GM19035 (cell line): Measurements from ENCODE around the gene PACRG.

ENCODE experiments used
- ATAC-seq: cut with Tn5 transposase; IDR thresholded peaks from one replicate; pipeline ENCODE4 v1.9.1; 2021; ENCODE audit not compliant: unreplicated experiment

The PACRG gene

GRCh38 chr6:163127587-163127986, 399.8 kb downstream of the PACRG start:
- no peak for ATAC-seq

- no peak for ATAC-seq
Observed at GRCh38 chr6:163128324-163128723, 400.6 kb downstream of the PACRG start.

GRCh38 chr6:163132050-163132750, 404.4 kb downstream of the PACRG start:
- ATAC-seq, result no peak

- ATAC-seq, result no peak
Observed at GRCh38 chr6:163133017-163133416, 405.2 kb downstream of the PACRG start.

GRCh38 chr6:163133691-163134090, 405.9 kb downstream of the PACRG start:
- no peak for ATAC-seq

GRCh38 chr6:163136681-163137397, 409.1 kb downstream of the PACRG start:
- ATAC-seq, result no peak

- no peak for ATAC-seq
Observed at GRCh38 chr6:163137398-163137881, 409.7 kb downstream of the PACRG start.

- ATAC-seq, result no peak
Observed at GRCh38 chr6:163146036-163146435, 418.3 kb downstream of the PACRG start.

GRCh38 chr6:163147994-163148393, 420.2 kb downstream of the PACRG start:
- ATAC-seq, result no peak

- no peak for ATAC-seq
Observed at GRCh38 chr6:163148451-163149278, 420.9 kb downstream of the PACRG start.

GRCh38 chr6:163149279-163149848, 421.6 kb downstream of the PACRG start:
- ATAC-seq, result no peak

- ATAC-seq, result no peak
Observed at GRCh38 chr6:163151212-163151611, 423.4 kb downstream of the PACRG start.

GRCh38 chr6:163152701-163153100, 424.9 kb downstream of the PACRG start:
- no peak for ATAC-seq

- no peak for ATAC-seq
Observed at GRCh38 chr6:163159110-163159509, 431.3 kb downstream of the PACRG start.

- ATAC-seq, result no peak
Observed at GRCh38 chr6:163159689-163160088, 431.9 kb downstream of the PACRG start.

GRCh38 chr6:163162007-163162873, 434.5 kb downstream of the PACRG start:
- no peak for ATAC-seq

GRCh38 chr6:163162874-163163213, 435.1 kb downstream of the PACRG start:
- ATAC-seq, result no peak

GRCh38 chr6:163164175-163164900, 436.6 kb downstream of the PACRG start:
- no peak for ATAC-seq

GRCh38 chr6:163165155-163165910, 437.6 kb downstream of the PACRG start:
- ATAC-seq, result no peak
